Measurements from ENCODE around the gene COG4.

COG4 gene

GRCh38 chr16:70523076-70523742 is at the start of gene COG4:
TSS of gene COG4 (minus strand) at chr16:70523554. CDS start at chr16:70523543, 11 bp downstream.
- H3K79me2 ChIP-seq, result peaks cover 35% of the 10 kb centered on the region
- H3K27ac ChIP-seq, result peak within 1 kb of the TSS; percentile 88
- H3K4me2 ChIP-seq (ENCODE audit: low read length), result peak within 1 kb of the TSS; percentile 97
- H3K4me1 ChIP-seq, result peaks cover 7% of the 10 kb centered on the region
- H3K4me3 ChIP-seq (ENCODE audit: low read depth, low read length), result peak within 1 kb of the TSS; percentile 75
- H3K9ac ChIP-seq, result peak within 1 kb of the TSS; percentile 87
- H3K36me3 ChIP-seq (ENCODE audit: control insufficient read depth, insufficient read depth, low read length), result no peaks in the 10 kb centered on the region
- no peaks in the 10 kb centered on the region for H3K9me3 ChIP-seq (ENCODE audit: control insufficient read depth, low read length)
- TF ChIP-seq CTCF (IDR thresholded peaks at IDR 0.05), result no peak
- peak within 1 kb of the TSS; percentile 99 for H2AFZ ChIP-seq
- no peaks in the 10 kb centered on the region for H3K27me3 ChIP-seq (ENCODE audit: control insufficient read depth, insufficient read depth, low read length)

GRCh38 chr16:70572926-70573270 is 49.5 kb upstream of the COG4 start:
- Histone ChIP-seq H2AFZ (no peak overlapping the region), H3K9ac (no peak overlapping the region), H3K79me2 (no peaks in the 10 kb centered on the region), H3K4me3 (ENCODE audit: low read depth, low read length) (no peak overlapping the region), H3K4me2 (ENCODE audit: low read length) (peak overlapping the region; percentile 34), H3K36me3 (ENCODE audit: control insufficient read depth, insufficient read depth, low read length) (no peaks in the 10 kb centered on the region), H3K27ac (peak overlapping the region; percentile 51), H3K27me3 (ENCODE audit: control insufficient read depth, insufficient read depth, low read length) (no peaks in the 10 kb centered on the region), H3K9me3 (ENCODE audit: control insufficient read depth, low read length) (no peaks in the 10 kb centered on the region), H3K4me1 (peaks cover 22% of the 10 kb centered on the region)
- TF ChIP-seq CTCF (IDR thresholded peaks at IDR 0.05), result no peak

GRCh38 chr16:70572050-70572925 is 48.9 kb upstream of the COG4 start:
- Histone ChIP-seq H3K36me3 (ENCODE audit: control insufficient read depth, insufficient read depth, low read length) (no peaks in the 10 kb centered on the region), H3K27ac (peak overlapping the region; percentile 51), H3K4me2 (ENCODE audit: low read length) (no peak overlapping the region), H3K9ac (no peak overlapping the region), H3K4me1 (peaks cover 21% of the 10 kb centered on the region), H3K9me3 (ENCODE audit: control insufficient read depth, low read length) (no peaks in the 10 kb centered on the region), H3K27me3 (ENCODE audit: control insufficient read depth, insufficient read depth, low read length) (no peaks in the 10 kb centered on the region), H2AFZ (no peak overlapping the region), H3K79me2 (no peaks in the 10 kb centered on the region), H3K4me3 (ENCODE audit: low read depth, low read length) (no peak overlapping the region)
- TF ChIP-seq CTCF (IDR thresholded peaks at IDR 0.05), result no peak

- H3K9me3 ChIP-seq (ENCODE audit: control insufficient read depth, low read length), result no peaks in the 10 kb centered on the region
- TF ChIP-seq CTCF (IDR thresholded peaks at IDR 0.05), result no peak
- no peaks in the 10 kb centered on the region for H3K27me3 ChIP-seq (ENCODE audit: control insufficient read depth, insufficient read depth, low read length)
- H3K27ac ChIP-seq, result no peak overlapping the region
- no peak overlapping the region for H2AFZ ChIP-seq
- H3K4me1 ChIP-seq, result peaks cover 15% of the 10 kb centered on the region
- no peak overlapping the region for H3K4me2 ChIP-seq (ENCODE audit: low read length)
- H3K4me3 ChIP-seq (ENCODE audit: low read depth, low read length), result no peak overlapping the region
- H3K36me3 ChIP-seq (ENCODE audit: control insufficient read depth, insufficient read depth, low read length), result no peaks in the 10 kb centered on the region
- no peak overlapping the region for H3K9ac ChIP-seq
- H3K79me2 ChIP-seq, result no peaks in the 10 kb centered on the region
Observed at GRCh38 chr16:70571623-70572022, 48.3 kb upstream of the COG4 start.
